Aorta (tissue), 5 donors: Measurements from ENCODE around the gene HPCAL1. TPM values are rescaled to one million over a fixed set of nuclear protein-coding genes. Genes with fewer than 3 reads are reported as not detected.

Experiments used
- ATAC-seq: fragments of 200-7000 bp; cut with Tn5 transposase; one replicate; pipeline ENCODE4 v1.9.1; 2022; ENCODE audit warnings: moderate library complexity; ENCODE audit not compliant: low FRiP score
- DNase-seq, 2 donors: peaks; one replicate each; pipeline ENCODE4 v3.0.0-alpha.2; 2020
- H3K27ac ChIP-seq, 2 donors: one replicate each; pipeline ENCODE4 v1.5.1; 2013; ENCODE audit warnings: low read length in 2 of 2, mild to moderate bottlenecking in 2 of 2, moderate library complexity in 2 of 2, control low read depth in 1 of 2, inconsistent platforms in 1 of 2, low read depth in 1 of 2
- H3K27me3 ChIP-seq, 2 donors: one replicate each; pipeline ENCODE4 v1.6.1; 2013; ENCODE audit warnings: control low read depth in 1 of 2, low read length in 1 of 2, mild to moderate bottlenecking in 1 of 2, moderate library complexity in 1 of 2; ENCODE audit not compliant: insufficient read depth in 2 of 2, control insufficient read depth in 1 of 2
- H3K36me3 ChIP-seq, 2 donors: one replicate each; pipeline ENCODE4 v1.6.1; 2013; ENCODE audit warnings: control low read depth in 1 of 2, low read length in 1 of 2, mild to moderate bottlenecking in 1 of 2; ENCODE audit not compliant: insufficient read depth in 2 of 2, control insufficient read depth in 1 of 2
- H3K4me1 ChIP-seq, 2 donors: one replicate each; pipeline ENCODE4 v1.6.1; 2013; ENCODE audit warnings: low read length in 2 of 2, control low read depth in 1 of 2, mild to moderate bottlenecking in 1 of 2, moderate library complexity in 1 of 2; ENCODE audit not compliant: insufficient read depth in 2 of 2, control insufficient read depth in 1 of 2
- H3K4me3 ChIP-seq, 2 donors: one replicate each; pipeline ENCODE4 v1.5.1; 2013; ENCODE audit warnings: low read length in 2 of 2, control low read depth in 1 of 2, mild to moderate bottlenecking in 1 of 2
- H3K9me3 ChIP-seq: one replicate; pipeline ENCODE4 v1.6.1; 2013; ENCODE audit warnings: mild to moderate bottlenecking, low read length; ENCODE audit not compliant: control insufficient read depth
- WGBS, 2 donors: extraction: QIAGEN DNeasy Blood & Tissue Kit; methylation state at CpG; one replicate each; pipeline ENCODE4 v1.1.7; 2013; 5-methylcytosine and 5-hydroxymethylcytosine counted together
- intact Hi-C, 2 donors: fragments of 100-400 bp; cut with DNase I; formaldehyde crosslinking; loops; one replicate each; pipeline versions ENCODE4 v1.14.2 to v1.15.0; 2022
- polyA plus RNA-seq, 2 donors: library from polyadenylated mRNA; stranded (reverse); fragments of 200-250 nt; gene quantifications; one replicate each; pipeline ENCODE4 v1.2.3, GENCODE V29; 2013
- total RNA-seq, 2 donors: library from RNA; stranded (reverse); fragmentation: NEBNext Ultra II Directional; extraction: Animal tissue kit (Norgen Biotek cat#: 25700); gene quantifications; one replicate each; pipeline ENCODE4 v1.2.1, GENCODE V29; 2021
- donor health status: healthy with polysubstance abuse.
- donor health status: Bipolar disorder and iron deficiency.
- donor health status: DM: no; HTN: no; CAD: no.
- donor health status: DM: no; HTN: no; CAD: no.
- donor health status: DM: yes; HTN: yes; CAD: no.

Gene HPCAL1
- total and polyA plus RNA-seq, 4 donors: 21.4 to 39.9 (median 25.3) TPM

GRCh38 chr2:10331027-10331701 lies 28.5 kb downstream of the HPCAL1 start:
- no peak overlapping the region for H3K27ac ChIP-seq
- no peak overlapping the region for H3K4me3 ChIP-seq
- H3K4me1 ChIP-seq: no peaks in the 10 kb centered on the region
- WGBS, 2 donors: 86 to 91% methylated on average over 30 to 33 of the region's 33 CpGs
- no peaks in the 10 kb centered on the region for H3K27me3 ChIP-seq
- peak; percentile 39 for ATAC-seq
- peak; percentile 69 to 76 for DNase-seq
- intact Hi-C loops: no loop called here
- no peaks in the 10 kb centered on the region for H3K9me3 ChIP-seq
- H3K36me3 ChIP-seq: no peaks in the 10 kb centered on the region

GRCh38 chr2:10331702-10332401 lies 29.1 kb downstream of the HPCAL1 start:
- Histone ChIP-seq H3K27me3 (no peaks in the 10 kb centered on the region), H3K9me3 (no peaks in the 10 kb centered on the region), H3K27ac (no peak overlapping the region), H3K4me1 (no peaks in the 10 kb centered on the region), H3K4me3 (no peak overlapping the region), H3K36me3 (no peaks in the 10 kb centered on the region)
- 89 to 90% methylated on average over 11 of the region's 11 CpGs for WGBS, 2 donors
- DNase-seq: peak; percentile 57 to 76
- ATAC-seq: peak; percentile 46
- intact Hi-C loops: no loop called here

GRCh38 chr2:10332402-10333246 lies 29.9 kb downstream of the HPCAL1 start:
- peak in 1 of 2 donors; percentile 74 for DNase-seq
- intact Hi-C loops: no loop called here
- H3K27ac ChIP-seq: no peak overlapping the region
- 75 to 76% methylated on average over 15 of the region's 15 CpGs for WGBS, 2 donors
- H3K4me1 ChIP-seq: no peaks in the 10 kb centered on the region
- peak; percentile 9 for ATAC-seq
- H3K4me3 ChIP-seq: no peak overlapping the region
- no peaks in the 10 kb centered on the region for H3K9me3 ChIP-seq
- H3K36me3 ChIP-seq: no peaks in the 10 kb centered on the region
- no peaks in the 10 kb centered on the region for H3K27me3 ChIP-seq

GRCh38 chr2:10333247-10333613 lies 30.5 kb downstream of the HPCAL1 start:
- H3K27ac ChIP-seq: no peak overlapping the region
- WGBS, 2 donors: 80% methylated on average over 5 of the region's 5 CpGs
- H3K27me3 ChIP-seq: no peaks in the 10 kb centered on the region
- ATAC-seq: no peak
- H3K4me1 ChIP-seq: no peaks in the 10 kb centered on the region
- H3K36me3 ChIP-seq: no peaks in the 10 kb centered on the region
- H3K9me3 ChIP-seq: no peaks in the 10 kb centered on the region
- peak in 1 of 2 donors; percentile 33 for DNase-seq
- H3K4me3 ChIP-seq: no peak overlapping the region
- intact Hi-C loops: no loop called here

- ATAC-seq: no peak
- Histone ChIP-seq H3K27ac (no peak overlapping the region), H3K27me3 (no peaks in the 10 kb centered on the region), H3K4me3 (no peak overlapping the region), H3K36me3 (no peaks in the 10 kb centered on the region), H3K9me3 (no peaks in the 10 kb centered on the region), H3K4me1 (no peaks in the 10 kb centered on the region)
- intact Hi-C loops: no loop called here
- DNase-seq: peak in 1 of 2 donors; percentile 17
- WGBS, 2 donors: 84 to 92% methylated on average over 7 of the region's 7 CpGs
Measured at GRCh38 chr2:10333966-10334365, 31.3 kb downstream of the HPCAL1 start.

- ATAC-seq (no peak), DNase-seq (peak in 1 of 2 donors; percentile 30)
- H3K4me1 ChIP-seq: no peaks in the 10 kb centered on the region
- WGBS, 2 donors: 96 to 97% methylated on average over 9 of the region's 9 CpGs
- no peaks in the 10 kb centered on the region for H3K27me3 ChIP-seq
- H3K36me3 ChIP-seq: no peaks in the 10 kb centered on the region
- no peak overlapping the region for H3K4me3 ChIP-seq
- H3K27ac ChIP-seq: no peak overlapping the region
- intact Hi-C loops: no loop called here
- H3K9me3 ChIP-seq: no peaks in the 10 kb centered on the region
Measured at GRCh38 chr2:10335046-10335840, 32.5 kb downstream of the HPCAL1 start.

- Histone ChIP-seq H3K4me1 (no peaks in the 10 kb centered on the region), H3K9me3 (no peaks in the 10 kb centered on the region), H3K4me3 (no peak overlapping the region), H3K36me3 (no peaks in the 10 kb centered on the region), H3K27me3 (no peaks in the 10 kb centered on the region), H3K27ac (no peak overlapping the region)
- DNase-seq (no peak), ATAC-seq (no peak)
- 87% methylated on average over 4 of the region's 4 CpGs for WGBS, 2 donors
- intact Hi-C loops: no loop called here
Measured at GRCh38 chr2:10336283-10336682, 33.6 kb downstream of the HPCAL1 start.
